ENCODE measurements around the gene NSG2.
"Not testable (repeated sequence)": the region's sequence is repeated elsewhere in the genome, so short reads cannot be mapped to it uniquely, and the experiment has no call there.

Gene NSG2

GRCh38 chr5:174063082-174063756 lies 17.7 kb downstream of the NSG2 start:
- DNase-seq = no peak

GRCh38 chr5:174064171-174064570 lies 18.7 kb downstream of the NSG2 start:
- DNase-seq = no peak

GRCh38 chr5:174065528-174066197 lies 20.2 kb downstream of the NSG2 start:
- DNase-seq = no peak

DNA sequence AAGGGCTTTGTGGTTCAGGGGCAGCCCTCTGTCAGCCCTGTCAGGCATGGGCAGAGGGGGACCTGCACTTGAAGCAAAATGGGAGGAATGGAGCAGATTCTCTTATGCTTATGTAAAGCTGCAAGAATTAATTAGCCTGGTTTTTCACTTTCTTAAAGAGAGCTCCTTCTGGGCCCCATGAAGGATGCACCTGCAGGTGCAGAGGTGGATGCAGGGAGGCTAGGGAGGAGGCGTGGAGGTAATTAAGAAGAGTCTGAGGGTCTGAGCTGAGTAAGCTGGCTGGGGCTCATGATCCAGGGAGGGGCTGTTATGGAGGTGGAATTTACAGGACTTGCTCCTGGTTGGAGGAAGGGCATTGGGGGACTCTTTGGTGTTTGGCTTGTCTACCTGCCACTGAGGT lies 22.0 kb downstream of the NSG2 start:
- DNase-seq = no peak

- DNase-seq = no peak
Observed at GRCh38 chr5:174071484-174071883, 26.0 kb downstream of the NSG2 start.

- DNase-seq = no peak
Observed at GRCh38 chr5:174073122-174073660, 27.7 kb downstream of the NSG2 start.

GRCh38 chr5:174074369-174074768 lies 28.9 kb downstream of the NSG2 start:
- no peak for DNase-seq

DNA sequence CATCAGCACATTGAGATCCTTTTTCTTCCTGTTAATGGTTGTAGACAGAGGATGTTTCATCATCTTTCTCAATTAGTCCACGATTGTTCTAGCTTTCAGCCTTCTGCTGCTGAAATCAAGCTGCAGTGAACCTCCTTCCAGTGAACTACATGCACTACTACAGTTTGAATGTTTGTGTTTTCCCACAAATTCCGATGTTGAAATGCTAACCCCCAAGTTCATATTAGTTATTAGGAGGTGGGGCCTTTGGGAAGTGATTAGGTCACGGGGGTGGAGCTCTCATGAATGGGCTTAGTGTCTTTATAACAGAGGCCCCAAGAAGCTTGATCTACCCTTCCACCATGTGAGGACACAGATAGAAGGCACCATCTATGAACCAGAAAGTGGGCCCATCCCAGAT lies 32.9 kb downstream of the NSG2 start:
- no peak for DNase-seq

- no peak for DNase-seq
Observed at GRCh38 chr5:174082286-174082685, 36.8 kb downstream of the NSG2 start.

GRCh38 chr5:174083056-174083827 lies 37.7 kb downstream of the NSG2 start:
- DNase-seq = no peak

DNA sequence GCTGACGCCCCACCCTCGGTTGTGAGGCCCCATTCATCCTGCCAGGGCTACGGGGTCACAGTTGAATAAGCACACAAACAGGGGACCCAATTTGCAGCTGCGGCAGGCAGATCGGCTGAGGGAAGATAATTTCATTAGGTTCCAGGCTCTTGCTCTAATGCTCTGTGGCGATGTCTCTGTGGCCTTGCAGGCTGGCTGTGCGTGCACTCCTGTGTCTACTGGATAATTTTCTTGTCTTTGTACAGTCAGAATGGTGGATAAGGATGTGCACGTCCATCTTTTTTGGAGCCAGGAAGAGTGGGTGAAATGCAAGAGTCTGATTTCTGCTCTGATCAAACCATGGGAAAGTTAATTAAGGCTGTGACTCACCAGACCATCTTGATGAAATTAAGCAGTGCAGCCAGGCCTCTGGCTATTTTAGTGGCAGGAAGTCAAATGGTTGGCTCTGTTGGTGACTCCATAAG lies 39.2 kb downstream of the NSG2 start:
- no peak for DNase-seq

DNA sequence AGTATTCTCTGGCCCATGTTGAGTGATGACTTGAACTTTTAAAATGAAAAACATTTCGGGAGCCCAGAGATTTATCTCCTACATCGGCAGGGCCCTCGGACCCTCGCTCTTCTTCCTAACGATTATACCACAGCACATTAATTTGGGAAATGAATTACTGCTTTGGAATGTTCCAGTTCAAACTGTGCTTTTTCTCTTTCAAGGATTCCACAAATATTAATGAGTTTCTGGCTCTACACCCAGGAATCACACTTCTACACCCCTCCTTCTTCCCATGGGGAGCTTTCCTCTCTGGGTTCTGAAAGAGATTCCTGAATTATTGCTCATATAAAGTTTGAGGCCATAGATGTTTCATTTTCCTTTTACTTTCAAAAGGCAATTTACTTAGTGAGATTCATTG lies 41.2 kb downstream of the NSG2 start:
- no peak for DNase-seq

DNA sequence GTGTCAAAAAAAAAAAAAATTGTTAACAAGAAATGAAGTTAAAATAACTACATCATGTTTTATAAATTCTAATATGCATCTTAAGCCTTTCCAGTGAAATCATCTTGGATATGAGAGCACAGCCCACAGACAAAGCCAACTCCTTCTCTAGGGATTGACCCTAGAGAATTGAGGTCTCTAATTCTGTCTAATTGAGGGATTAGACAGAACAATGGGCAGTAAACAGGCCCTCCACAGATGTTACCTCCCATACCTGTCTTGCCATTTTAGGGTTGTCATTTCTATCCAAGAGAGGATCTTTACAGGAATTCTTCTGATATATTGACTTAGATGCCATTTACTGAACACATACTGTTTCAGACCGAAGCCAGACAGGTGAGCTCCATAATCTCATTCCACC lies 42.3 kb downstream of the NSG2 start:
- no peak for DNase-seq

GRCh38 chr5:174090129-174090528 lies 44.6 kb downstream of the NSG2 start:
- DNase-seq = no peak

- no peak for DNase-seq
Observed at GRCh38 chr5:174093123-174093522, 47.6 kb downstream of the NSG2 start.

- no peak for DNase-seq
Observed at GRCh38 chr5:174094857-174095606, 49.5 kb downstream of the NSG2 start.

- no peak for DNase-seq
Observed at GRCh38 chr5:174096619-174097018, 51.1 kb downstream of the NSG2 start.

- no peak for DNase-seq
Observed at GRCh38 chr5:174097486-174098185, 52.1 kb downstream of the NSG2 start.

DNA sequence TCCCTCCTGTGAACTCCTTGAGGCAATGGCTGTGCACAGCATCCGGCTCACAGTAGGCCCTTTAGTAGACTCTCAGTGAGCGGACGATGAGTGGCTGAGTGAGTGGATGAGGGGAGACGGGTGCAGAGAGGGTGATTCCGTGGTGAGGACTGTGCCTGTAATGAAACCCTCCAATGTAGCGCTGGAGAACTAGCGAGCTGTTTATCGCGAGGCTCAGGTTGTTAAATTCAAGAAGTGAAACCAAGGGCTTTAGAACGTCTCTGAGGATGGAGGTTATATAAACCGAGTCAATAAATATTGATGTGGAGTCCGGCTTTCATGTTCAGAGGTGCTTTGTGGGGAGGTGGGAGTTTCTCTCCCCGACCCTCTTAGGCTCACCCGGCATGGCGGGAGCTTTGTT lies 53.2 kb downstream of the NSG2 start:
- no peak for DNase-seq

- DNase-seq = no peak
Observed at GRCh38 chr5:174100490-174100889, 55.0 kb downstream of the NSG2 start.

- no peak for DNase-seq
Observed at GRCh38 chr5:174101195-174101730, 55.8 kb downstream of the NSG2 start.

DNA sequence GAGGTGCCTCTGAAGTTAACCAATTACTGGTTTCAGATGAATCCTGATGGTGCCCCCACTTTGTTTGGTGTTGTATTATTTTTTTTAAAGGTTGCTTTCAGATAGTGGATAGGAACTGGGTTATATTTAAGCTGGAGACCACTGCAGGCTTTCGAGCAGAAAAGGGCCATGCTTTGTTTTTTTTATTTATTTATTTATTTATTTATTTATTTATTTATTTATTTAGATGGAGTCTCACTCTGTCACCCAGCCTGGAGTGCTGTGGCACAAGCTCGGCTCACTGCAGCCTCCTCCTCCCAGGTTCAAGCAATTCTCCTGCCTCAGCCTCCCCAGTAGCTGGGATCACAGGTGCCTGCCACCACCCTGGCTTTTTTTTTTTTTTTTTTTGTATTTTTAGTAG lies 57.1 kb downstream of the NSG2 start:
- not testable (repeated sequence) for DNase-seq
